ENCODE measurements around the gene PDZRN4.

PDZRN4 gene

GRCh38 chr12:41497409-41497808, 309.3 kb downstream of the PDZRN4 start:
- ChIA-PET CTCF (no interaction called here), POLR2A (interaction anchor here (0.6 kb wide), 1 partner anchor 11 kb away, joined by 3 read pairs; no protein-coding TSS in a partner anchor)
- DNase-seq (ENCODE audit: extremely low spot score), result no peak
- TF ChIP-seq SP1 (IDR thresholded peaks at IDR 0.05) (no peak), LEF1 (IDR thresholded peaks at IDR 0.05; ENCODE audit: borderline replicate concordance) (no peak), NFRKB (IDR thresholded peaks at IDR 0.05) (no peak), FOXA1 (IDR thresholded peaks at IDR 0.05) (no peak), TARDBP (IDR thresholded peaks at IDR 0.05) (no peak), ARNT (IDR thresholded peaks at IDR 0.05) (no peak), CTBP1 (IDR thresholded peaks at IDR 0.05; ENCODE audit: borderline replicate concordance) (no peak), L3MBTL2 (conservative IDR thresholded peaks at IDR 0.05) (no peak), ELF4 (IDR thresholded peaks at IDR 0.05) (no peak), BHLHE40 (IDR thresholded peaks at IDR 0.05; ENCODE audit: borderline replicate concordance) (no peak), SUZ12 (IDR thresholded peaks at IDR 0.05) (no peak), FOXK2 (IDR thresholded peaks at IDR 0.05) (no peak), ZNF384 (IDR thresholded peaks at IDR 0.05) (no peak)
- TF ChIP-seq, protein P1, sequence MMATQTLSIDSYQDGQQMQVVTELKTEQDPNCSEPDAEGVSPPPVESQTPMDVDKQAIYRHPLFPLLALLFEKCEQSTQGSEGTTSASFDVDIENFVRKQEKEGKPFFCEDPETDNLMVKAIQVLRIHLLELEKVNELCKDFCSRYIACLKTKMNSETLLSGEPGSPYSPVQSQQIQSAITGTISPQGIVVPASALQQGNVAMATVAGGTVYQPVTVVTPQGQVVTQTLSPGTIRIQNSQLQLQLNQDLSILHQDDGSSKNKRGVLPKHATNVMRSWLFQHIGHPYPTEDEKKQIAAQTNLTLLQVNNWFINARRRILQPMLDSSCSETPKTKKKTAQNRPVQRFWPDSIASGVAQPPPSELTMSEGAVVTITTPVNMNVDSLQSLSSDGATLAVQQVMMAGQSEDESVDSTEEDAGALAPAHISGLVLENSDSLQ (IDR thresholded peaks at IDR 0.05), result no peak

- CTCF ChIA-PET, result interaction anchor here (0.5 kb wide), 1 partner anchor 92 kb away, joined by 3 read pairs; no protein-coding TSS in a partner anchor
- TF ChIP-seq TARDBP (IDR thresholded peaks at IDR 0.05) (no peak), BHLHE40 (IDR thresholded peaks at IDR 0.05; ENCODE audit: borderline replicate concordance) (no peak), ELF4 (IDR thresholded peaks at IDR 0.05) (no peak), ZNF384 (IDR thresholded peaks at IDR 0.05) (no peak)
- TF ChIP-seq, protein P1 (IDR thresholded peaks at IDR 0.05), result no peak
- DNase-seq (ENCODE audit: extremely low spot score), result no peak
- POLR2A ChIA-PET, result no interaction called here
Observed at GRCh38 chr12:41504976-41505375, 316.9 kb downstream of the PDZRN4 start.

GRCh38 chr12:41507286-41507685, 319.2 kb downstream of the PDZRN4 start:
- TF ChIP-seq NFRKB (IDR thresholded peaks at IDR 0.05) (no peak), SUZ12 (IDR thresholded peaks at IDR 0.05) (no peak), LEF1 (IDR thresholded peaks at IDR 0.05; ENCODE audit: borderline replicate concordance) (no peak), FOXA1 (IDR thresholded peaks at IDR 0.05) (no peak), FOXK2 (IDR thresholded peaks at IDR 0.05) (no peak), ELF4 (IDR thresholded peaks at IDR 0.05) (no peak), BHLHE40 (IDR thresholded peaks at IDR 0.05; ENCODE audit: borderline replicate concordance) (no peak), FOXM1 (IDR thresholded peaks at IDR 0.05; ENCODE audit: borderline replicate concordance) (no peak), CTBP1 (IDR thresholded peaks at IDR 0.05; ENCODE audit: borderline replicate concordance) (no peak), L3MBTL2 (conservative IDR thresholded peaks at IDR 0.05) (no peak), TARDBP (IDR thresholded peaks at IDR 0.05) (no peak), ZNF384 (IDR thresholded peaks at IDR 0.05) (no peak), ARNT (IDR thresholded peaks at IDR 0.05) (no peak), SP1 (IDR thresholded peaks at IDR 0.05) (no peak), HDGF (IDR thresholded peaks at IDR 0.05; ENCODE audit: borderline replicate concordance) (no peak)
- TF ChIP-seq, protein P1 (IDR thresholded peaks at IDR 0.05), result no peak
- DNase-seq (ENCODE audit: extremely low spot score), result no peak
- ChIA-PET POLR2A (no interaction called here), CTCF (no interaction called here)

DNA sequence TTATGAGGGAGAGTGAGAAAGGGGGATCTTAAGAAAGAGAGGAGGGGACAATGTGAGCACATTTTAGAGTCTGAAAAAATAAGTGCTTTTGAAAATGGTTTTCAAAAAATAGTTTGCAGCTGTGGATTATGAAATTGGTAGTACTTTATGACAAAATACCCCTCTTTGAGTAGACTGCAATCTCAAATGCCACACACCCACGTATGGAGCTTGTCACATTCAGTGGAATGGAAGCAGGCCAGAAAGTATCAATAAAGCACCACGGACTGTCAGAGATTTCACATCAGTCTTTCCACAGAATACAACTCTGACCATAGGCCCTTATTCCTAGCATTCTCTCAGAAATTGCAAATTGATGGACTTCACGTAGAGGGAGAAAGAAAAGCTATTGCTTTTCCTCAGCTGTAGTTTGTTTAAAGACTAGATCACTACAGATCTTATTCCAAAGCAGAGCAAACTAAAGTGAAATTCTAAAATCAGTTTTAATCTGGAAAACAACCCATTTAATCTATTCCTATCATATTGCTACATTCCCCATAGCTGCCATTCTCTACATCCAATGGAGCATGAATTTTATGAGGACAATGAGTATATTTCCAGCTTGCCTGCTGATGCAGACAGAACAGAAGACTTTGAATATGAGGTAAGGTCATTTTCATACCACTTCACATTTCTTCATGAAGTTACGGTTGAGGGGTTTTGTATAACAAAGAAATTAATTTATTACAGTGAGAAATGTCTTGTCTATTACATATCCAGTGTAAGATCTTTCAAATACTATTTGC, 321.3 kb downstream of the PDZRN4 start:
- POLR2A ChIA-PET, result no interaction called here
- CTCF ChIA-PET, result no interaction called here
- no peak for DNase-seq (ENCODE audit: extremely low spot score)
- TF ChIP-seq SP1 (IDR thresholded peaks at IDR 0.05), result no peak
- no peak for TF ChIP-seq L3MBTL2 (conservative IDR thresholded peaks at IDR 0.05)

DNA sequence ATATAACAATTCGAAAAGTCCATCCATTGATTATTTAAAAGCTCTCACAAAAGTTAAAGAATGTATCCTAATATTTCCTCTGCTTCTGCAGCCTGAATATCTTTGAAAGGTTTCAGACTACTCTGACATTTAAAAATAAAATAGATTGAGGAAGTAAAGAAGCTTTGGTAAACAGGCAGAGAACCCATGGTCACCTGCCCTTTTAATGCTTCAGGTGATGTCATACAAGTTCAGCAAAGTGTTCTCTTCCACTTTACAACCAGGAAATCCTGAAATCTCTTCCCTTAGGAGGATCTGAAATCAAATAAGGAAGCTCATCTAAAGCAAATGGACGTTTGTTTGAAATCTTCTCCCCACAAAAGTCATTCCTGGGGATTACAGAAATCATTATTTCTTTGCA, 322.4 kb downstream of the PDZRN4 start:
- TF ChIP-seq HDGF (IDR thresholded peaks at IDR 0.05; ENCODE audit: borderline replicate concordance) (no peak), NFRKB (IDR thresholded peaks at IDR 0.05) (no peak), FOXA1 (IDR thresholded peaks at IDR 0.05) (no peak), BHLHE40 (IDR thresholded peaks at IDR 0.05; ENCODE audit: borderline replicate concordance) (no peak), L3MBTL2 (conservative IDR thresholded peaks at IDR 0.05) (no peak), ARNT (IDR thresholded peaks at IDR 0.05) (no peak), FOXM1 (IDR thresholded peaks at IDR 0.05; ENCODE audit: borderline replicate concordance) (no peak), SP1 (IDR thresholded peaks at IDR 0.05) (no peak), FOXK2 (IDR thresholded peaks at IDR 0.05) (no peak), CTBP1 (IDR thresholded peaks at IDR 0.05; ENCODE audit: borderline replicate concordance) (no peak), ZNF384 (IDR thresholded peaks at IDR 0.05) (no peak), SUZ12 (IDR thresholded peaks at IDR 0.05) (no peak), LEF1 (IDR thresholded peaks at IDR 0.05; ENCODE audit: borderline replicate concordance) (no peak), TARDBP (IDR thresholded peaks at IDR 0.05) (no peak)
- TF ChIP-seq, protein P1 (IDR thresholded peaks at IDR 0.05), result no peak
- ChIA-PET POLR2A (no interaction called here), CTCF (no interaction called here)

DNA sequence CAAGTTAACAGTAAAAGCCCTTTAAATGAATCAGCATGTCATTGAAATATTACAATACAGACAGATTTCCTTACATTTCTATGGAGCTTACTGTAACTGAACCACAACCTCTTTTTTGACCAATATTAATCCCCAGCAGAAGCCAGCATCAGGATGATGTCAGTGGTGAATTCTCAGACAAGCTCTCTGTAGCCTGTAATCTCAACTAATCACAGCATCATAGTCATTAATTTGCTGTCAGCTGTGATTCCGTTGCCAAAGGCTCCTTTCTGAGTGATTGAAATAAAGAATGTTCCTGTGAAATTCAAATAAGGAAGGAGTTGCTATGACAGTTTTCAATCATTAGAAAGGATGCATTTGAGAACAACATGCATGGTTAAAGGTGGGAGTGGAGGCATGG, 323.1 kb downstream of the PDZRN4 start:
- no peak for DNase-seq (ENCODE audit: extremely low spot score)
- TF ChIP-seq ELF4 (IDR thresholded peaks at IDR 0.05) (no peak), SUZ12 (IDR thresholded peaks at IDR 0.05) (no peak), FOXM1 (IDR thresholded peaks at IDR 0.05; ENCODE audit: borderline replicate concordance) (no peak), ARNT (IDR thresholded peaks at IDR 0.05) (no peak), ZNF384 (IDR thresholded peaks at IDR 0.05) (no peak), NFRKB (IDR thresholded peaks at IDR 0.05) (no peak), LEF1 (IDR thresholded peaks at IDR 0.05; ENCODE audit: borderline replicate concordance) (no peak), FOXA1 (IDR thresholded peaks at IDR 0.05) (no peak), CTBP1 (IDR thresholded peaks at IDR 0.05; ENCODE audit: borderline replicate concordance) (no peak), HDGF (IDR thresholded peaks at IDR 0.05; ENCODE audit: borderline replicate concordance) (no peak), TARDBP (IDR thresholded peaks at IDR 0.05) (no peak)
- TF ChIP-seq, protein P1 (IDR thresholded peaks at IDR 0.05), result no peak
- POLR2A ChIA-PET, result no interaction called here
- CTCF ChIA-PET, result no interaction called here

More for the DNA sequence above, 322.4 kb downstream of the PDZRN4 start:
- no peak for DNase-seq (ENCODE audit: extremely low spot score)

Data from HEK293T (cell line).